H1 (cell line): ENCODE data around the gene CYP2C18. TPM values are rescaled to one million over a fixed set of nuclear protein-coding genes. Genes with fewer than 3 reads are reported as not detected.

ENCODE experiments used
- CTCF ChIA-PET: fragments of 300-600 bp; sonication (Branson Sonifier 250); formaldehyde crosslinking; loops from one replicate; lab custom pipeline; 2021; ENCODE audit not compliant: partially characterized antibody; lab: Charles Lee
- POLR2A ChIA-PET: fragments of 300-600 bp; sonication (Branson Sonifier 250); formaldehyde crosslinking; loops from one replicate; lab custom pipeline; 2021; ENCODE audit warnings: inconsistent platforms; ENCODE audit not compliant: partially characterized antibody; lab: Charles Lee
- DNase-seq, 2 experiments: peaks; one replicate each; pipeline versions ENCODE4 v3.0.0 to v3.0.0-alpha.2; 2010 to 2022; ENCODE audit warnings: low spot score in 2 of 2, low read depth in 1 of 2, mixed read lengths in 1 of 2
- FAIRE-seq: peaks from 2 replicates; lab custom pipeline; 2011; peaks lifted over from hg19 to GRCh38; lab: Jason Lieb, UNC
- H2AFZ ChIP-seq: 2 replicates; pipeline ENCODE4 v1.8.1; 2012; ENCODE audit warnings: low read length, inconsistent platforms
- H2AK5ac ChIP-seq: 2 replicates; pipeline ENCODE4 v1.6.1; 2013; ENCODE audit warnings: low read depth, low read length
- H2BK120ac ChIP-seq: replicated peaks from 2 replicates; pipeline ENCODE3; 2013; ENCODE audit warnings: low read depth, low read length, inconsistent platforms
- H2BK12ac ChIP-seq: 2 replicates; pipeline ENCODE4 v1.6.1; 2013; ENCODE audit warnings: low read depth, low read length
- H2BK15ac ChIP-seq: 2 replicates; pipeline ENCODE4 v1.6.1; 2013; ENCODE audit warnings: low read length
- H2BK20ac ChIP-seq: 2 replicates; pipeline ENCODE4 v1.6.1; 2013; ENCODE audit warnings: low read length
- H2BK5ac ChIP-seq: 2 replicates; pipeline ENCODE4 v1.6.1; 2013; ENCODE audit warnings: low read depth, low read length
- H3K14ac ChIP-seq: 2 replicates; pipeline ENCODE4 v1.6.1; 2013; ENCODE audit warnings: inconsistent platforms; ENCODE audit not compliant: insufficient read length
- H3K18ac ChIP-seq: 2 replicates; pipeline ENCODE4 v1.6.1; 2013; ENCODE audit warnings: low read length; ENCODE audit errors: extremely low read depth
- H3K23ac ChIP-seq: 2 replicates; pipeline ENCODE4 v1.6.1; 2013; ENCODE audit warnings: inconsistent platforms; ENCODE audit not compliant: insufficient read length
- H3K23me2 ChIP-seq: 2 replicates; pipeline ENCODE4 v1.6.1; 2013; ENCODE audit warnings: low read depth, low read length
- H3K27ac ChIP-seq: 2 replicates; pipeline ENCODE4 v1.6.1; 2011; ENCODE audit warnings: low read depth, low read length, inconsistent platforms
- H3K27me3 ChIP-seq, 4 experiments: replicated peaks in 1 of 4; 1 replicate in 1 of 4; 2 replicates in 3 of 4; pipeline versions ENCODE4 v1.6.1 to v1.8.1; 2011 to 2013; ENCODE audit warnings: low read length in 3 of 4, mild to moderate bottlenecking in 3 of 4, inconsistent platforms in 2 of 4, mixed read lengths in 2 of 4, moderate library complexity in 1 of 4; ENCODE audit not compliant: control insufficient read depth in 3 of 4, insufficient read depth in 3 of 4; ENCODE audit errors: extremely low read depth in 1 of 4
- H3K36me3 ChIP-seq, 4 experiments: 2 replicates each; pipeline versions ENCODE4 v1.6.1 to v1.8.1; 2011 to 2013; ENCODE audit warnings: mild to moderate bottlenecking in 4 of 4, low read length in 3 of 4, moderate library complexity in 2 of 4, control low read depth in 1 of 4, inconsistent platforms in 1 of 4; ENCODE audit not compliant: insufficient read depth in 4 of 4, control insufficient read depth in 2 of 4
- H3K4ac ChIP-seq: replicated peaks from 2 replicates; pipeline ENCODE3; 2013; ENCODE audit warnings: low read length, low read depth, mixed read lengths, inconsistent platforms; ENCODE audit not compliant: insufficient read length
- H3K4me1 ChIP-seq, 4 experiments: replicated peaks in 1 of 4; 1 replicate in 1 of 4; 2 replicates in 3 of 4; pipeline versions ENCODE4 v1.6.1 to v1.8.1; 2011 to 2013; ENCODE audit warnings: low read length in 3 of 4, inconsistent platforms in 2 of 4, mixed read lengths in 1 of 4; ENCODE audit not compliant: insufficient read depth in 4 of 4, control insufficient read depth in 3 of 4
- H3K4me2 ChIP-seq, 2 experiments: 2 replicates each; pipeline versions ENCODE4 v1.6.1 to v1.8.1; 2011 to 2013; ENCODE audit warnings: low read depth in 2 of 2, low read length in 2 of 2, control low read depth in 1 of 2, inconsistent platforms in 1 of 2, mild to moderate bottlenecking in 1 of 2; ENCODE audit not compliant: insufficient read depth in 1 of 2
- H3K4me3 ChIP-seq, 4 experiments: fragments of 200-600, 300-600 bp in 1 of 4; sonication (generic), shearing (Covaris generic), sonication (Bioruptor Twin) in 1 of 4; 2 replicates each; pipeline versions ENCODE4 v1.5.1 to v1.8.1; 2011 to 2016; ENCODE audit warnings: low read length in 4 of 4, low read depth in 3 of 4, control low read depth in 2 of 4, inconsistent platforms in 2 of 4, mild to moderate bottlenecking in 2 of 4, mixed read lengths in 1 of 4, moderate library complexity in 1 of 4; ENCODE audit not compliant: insufficient read depth in 2 of 4; ENCODE audit errors: extremely low read depth in 1 of 4
- H3K56ac ChIP-seq: replicated peaks from 2 replicates; pipeline ENCODE3; 2013; ENCODE audit warnings: low read depth, mild to moderate bottlenecking, mixed read lengths, low read length, inconsistent platforms; ENCODE audit not compliant: insufficient read length
- H3K79me1 ChIP-seq: 2 replicates; pipeline ENCODE4 v1.6.1; 2013; ENCODE audit warnings: low read depth, low read length, control low read depth
- H3K79me2 ChIP-seq, 2 experiments: 2 replicates each; pipeline versions ENCODE4 v1.6.1 to v1.8.1; 2012 to 2013; ENCODE audit warnings: low read length in 2 of 2, mild to moderate bottlenecking in 2 of 2, inconsistent platforms in 1 of 2; ENCODE audit not compliant: insufficient read depth in 2 of 2, control insufficient read depth in 1 of 2
- H3K9ac ChIP-seq, 4 experiments: replicated peaks in 1 of 4; 1 replicate in 1 of 4; 2 replicates in 3 of 4; pipeline versions ENCODE4 v1.6.1 to v1.8.1; 2011 to 2013; ENCODE audit warnings: low read depth in 3 of 4, low read length in 3 of 4, control low read depth in 2 of 4, mild to moderate bottlenecking in 2 of 4, moderate library complexity in 2 of 4, inconsistent platforms in 1 of 4; ENCODE audit errors: extremely low read depth in 1 of 4
- H3K9me3 ChIP-seq, 2 experiments: 2 replicates each; pipeline versions ENCODE4 v1.6.1 to v1.8.1; 2012 to 2013; ENCODE audit warnings: mild to moderate bottlenecking in 2 of 2, moderate library complexity in 2 of 2, control low read depth in 1 of 2, inconsistent platforms in 1 of 2, low read depth in 1 of 2, low read length in 1 of 2, mixed read lengths in 1 of 2; ENCODE audit not compliant: insufficient read depth in 2 of 2
- H4K20me1 ChIP-seq, 2 experiments: replicated peaks in 1 of 2; 2 replicates each; pipeline versions ENCODE3 to v1.8.1; 2011 to 2013; ENCODE audit warnings: inconsistent platforms in 2 of 2, low read length in 2 of 2, mild to moderate bottlenecking in 1 of 2; ENCODE audit not compliant: insufficient read depth in 2 of 2, control insufficient read depth in 1 of 2
- H4K5ac ChIP-seq: 2 replicates; pipeline ENCODE4 v1.6.1; 2013; ENCODE audit warnings: low read length, low read depth, mixed read lengths, inconsistent platforms; ENCODE audit not compliant: insufficient read length
- H4K8ac ChIP-seq: 2 replicates; pipeline ENCODE4 v1.8.0; 2013; ENCODE audit warnings: mild to moderate bottlenecking, moderate library complexity, low read length, inconsistent platforms; ENCODE audit not compliant: insufficient read depth; ENCODE audit errors: extremely low read depth
- H4K91ac ChIP-seq: replicated peaks from 2 replicates; pipeline ENCODE3; 2013; ENCODE audit warnings: low read length, mixed read lengths, inconsistent platforms; ENCODE audit not compliant: insufficient read length
- BACH1 ChIP-seq: IDR thresholded peaks from 2 replicates; pipeline ENCODE4 v1.6.1; 2012; ENCODE audit warnings: low read length, improper control_type of control experiment
- CREB1 ChIP-seq: IDR thresholded peaks from 2 replicates; pipeline ENCODE4 v1.6.1; 2012; ENCODE audit warnings: inconsistent platforms
- E2F6 ChIP-seq: IDR thresholded peaks from 2 replicates; pipeline ENCODE4 v1.6.1; 2012; ENCODE audit warnings: inconsistent platforms
- EGR1 ChIP-seq: IDR thresholded peaks from 2 replicates; pipeline ENCODE4 v1.6.1; 2011; ENCODE audit warnings: low read depth, low read length, borderline replicate concordance
- HDAC6 ChIP-seq: IDR thresholded peaks from one replicate; pipeline ENCODE4 v1.7.1; 2012; ENCODE audit warnings: low read depth, mild to moderate bottlenecking, inconsistent platforms, low read length, moderate library complexity
- JUN ChIP-seq: IDR thresholded peaks from 2 replicates; pipeline ENCODE4 v1.6.1; 2011; ENCODE audit warnings: low read depth, mild to moderate bottlenecking, improper control_type of control experiment, low read length
- KDM4A ChIP-seq: IDR thresholded peaks from one replicate; pipeline ENCODE4 v1.7.1; 2012; ENCODE audit warnings: low read depth, mild to moderate bottlenecking, moderate library complexity, low read length, inconsistent platforms; ENCODE audit not compliant: severe bottlenecking
- NRF1 ChIP-seq: IDR thresholded peaks from 2 replicates; pipeline ENCODE4 v1.6.1; 2011; ENCODE audit warnings: mild to moderate bottlenecking, low read depth, low read length, improper control_type of control experiment
- POLR2A ChIP-seq, 2 experiments: IDR thresholded peaks; 1 replicate in 1 of 2; 2 replicates in 1 of 2; pipeline ENCODE4 v1.6.1; 2011; ENCODE audit warnings: low read depth in 2 of 2, low read length in 2 of 2, mild to moderate bottlenecking in 2 of 2; ENCODE audit errors: control extremely low read depth in 1 of 2
- RAD21 ChIP-seq, 2 experiments: IDR thresholded peaks in 1 of 2; conservative IDR thresholded peaks in 1 of 2; 2 replicates each; pipeline ENCODE4 v1.6.1; 2011; ENCODE audit warnings: low read depth in 2 of 2, low read length in 2 of 2, improper control_type of control experiment in 1 of 2, inconsistent platforms in 1 of 2, mild to moderate bottlenecking in 1 of 2, moderate library complexity in 1 of 2
- RFX5 ChIP-seq: IDR thresholded peaks from 2 replicates; pipeline ENCODE4 v1.6.1; 2011; ENCODE audit warnings: low read depth, low read length, improper control_type of control experiment, borderline replicate concordance
- RXRA ChIP-seq: IDR thresholded peaks from 2 replicates; pipeline ENCODE4 v1.6.1; 2011; ENCODE audit warnings: low read depth, mild to moderate bottlenecking, low read length, moderate library complexity; ENCODE audit not compliant: insufficient read depth
- TAF1 ChIP-seq: IDR thresholded peaks from 2 replicates; pipeline ENCODE4 v1.6.1; 2011; ENCODE audit warnings: mild to moderate bottlenecking, low read depth, low read length
- polyA plus RNA-seq, 7 experiments: library from polyadenylated mRNA; depleted of rRNA in 3 of 7; stranded (reverse) in 5 of 7; unstranded in 2 of 7; fragments of >200 nt in 5 of 7; fragments of 200-250 nt in 2 of 7; gene quantifications; 1 replicate in 5 of 7; 2 replicates in 1 of 7; 4 replicates in 1 of 7; pipeline versions ENCODE4 v1.2.1 to v1.2.3, GENCODE V29; 2011 to 2013; ENCODE audit warnings: missing spikeins in 2 of 7, mixed read lengths in 2 of 7
- total RNA-seq: library from RNA; stranded (reverse); fragmentation: NEBNext Ultra II Directional; extraction: Animal tissue kit (Norgen Biotek cat#: 25700); gene quantifications from 2 replicates; pipeline ENCODE4 v1.2.1, GENCODE V29; 2021
- TF ChIP-seq, protein P1 (sequence below): IDR thresholded peaks from 2 replicates; pipeline ENCODE4 v1.6.1; 2012; ENCODE audit warnings: inconsistent platforms
- TF ChIP-seq, protein P2 (sequence below): IDR thresholded peaks from 2 replicates; pipeline ENCODE4 v1.6.1; 2011; ENCODE audit warnings: low read depth, mild to moderate bottlenecking, low read length; ENCODE audit not compliant: insufficient read depth

The CYP2C18 gene
- total and polyA plus RNA-seq, 2 of the 8 experiments (the other 6 are each of a cell fraction or from before 2014, with no cell fraction given): 0.17 TPM; not detected in 1

DNA sequence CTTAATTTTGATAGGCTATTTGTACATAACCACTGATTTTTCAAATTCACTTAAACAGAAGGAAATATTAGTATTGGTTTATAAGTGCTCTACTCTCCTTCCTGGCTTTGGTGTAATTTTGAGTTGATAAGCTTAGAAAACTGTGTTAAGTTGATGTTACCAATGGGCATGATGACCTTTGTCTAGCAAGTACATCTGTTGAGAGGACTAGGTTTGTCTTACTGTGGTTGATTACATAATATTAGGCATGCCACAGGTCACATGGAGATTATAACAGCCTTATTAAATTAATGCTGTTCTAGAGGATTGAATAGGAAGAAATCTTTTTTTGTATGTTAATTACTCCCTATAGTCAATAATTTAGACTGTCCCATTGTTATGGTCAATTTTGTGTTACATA is 27.0 kb downstream of the CYP2C18 start:
- H3K18ac ChIP-seq: no peak overlapping the region
- no peak for FAIRE-seq
- H3K4me3 ChIP-seq: no peak overlapping the region
- no peak for TF ChIP-seq E2F6
- TF ChIP-seq EGR1: no peak
- no peak for TF ChIP-seq TAF1
- no peak for TF ChIP-seq KDM4A
- TF ChIP-seq RFX5: no peak
- no peak for TF ChIP-seq RAD21 (IDR thresholded peaks at IDR 0.05 in 1 of 2, conservative IDR thresholded peaks at IDR 0.05 in 1 of 2; ENCODE audit: low read depth in 2 of 2, low read length in 2 of 2)
- no peak for TF ChIP-seq RXRA
- no peak for TF ChIP-seq HDAC6
- TF ChIP-seq POLR2A (IDR thresholded peaks at IDR 0.05; ENCODE audit: control extremely low read depth in 1 of 2, low read depth in 2 of 2, low read length in 2 of 2): no peak
- TF ChIP-seq JUN: no peak
- TF ChIP-seq NRF1: no peak
- TF ChIP-seq CREB1: no peak
- TF ChIP-seq, protein P1, sequence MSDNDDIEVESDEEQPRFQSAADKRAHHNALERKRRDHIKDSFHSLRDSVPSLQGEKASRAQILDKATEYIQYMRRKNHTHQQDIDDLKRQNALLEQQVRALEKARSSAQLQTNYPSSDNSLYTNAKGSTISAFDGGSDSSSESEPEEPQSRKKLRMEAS: no peak
- TF ChIP-seq, protein P2, sequence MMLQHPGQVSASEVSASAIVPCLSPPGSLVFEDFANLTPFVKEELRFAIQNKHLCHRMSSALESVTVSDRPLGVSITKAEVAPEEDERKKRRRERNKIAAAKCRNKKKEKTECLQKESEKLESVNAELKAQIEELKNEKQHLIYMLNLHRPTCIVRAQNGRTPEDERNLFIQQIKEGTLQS: no peak
- TF ChIP-seq BACH1: no peak

More for the DNA sequence above, 27.0 kb downstream of the CYP2C18 start:
- no peak overlapping the region for H2BK120ac ChIP-seq
- no peak overlapping the region for H2BK15ac ChIP-seq
- no peak overlapping the region for H3K27ac ChIP-seq
- H4K8ac ChIP-seq: no peak overlapping the region
- H2AK5ac ChIP-seq: no peak overlapping the region
- H3K79me1 ChIP-seq: no peaks in the 10 kb centered on the region
- no peak overlapping the region for H2BK20ac ChIP-seq
- no peak overlapping the region for H3K56ac ChIP-seq
- no peak overlapping the region for H3K23ac ChIP-seq
- H3K9me3 ChIP-seq: no peaks in the 10 kb centered on the region
- no peaks in the 10 kb centered on the region for H3K36me3 ChIP-seq
- H3K14ac ChIP-seq: no peak overlapping the region
- no peak overlapping the region for H2BK5ac ChIP-seq
- H2AFZ ChIP-seq: no peak overlapping the region
- no peaks in the 10 kb centered on the region for H3K23me2 ChIP-seq
- no peak overlapping the region for H3K4ac ChIP-seq
- H3K9ac ChIP-seq: no peak overlapping the region
- H3K4me1 ChIP-seq: no peaks in the 10 kb centered on the region
- DNase-seq: no peak
- H4K91ac ChIP-seq: no peak overlapping the region
- no peak overlapping the region for H2BK12ac ChIP-seq
- H3K79me2 ChIP-seq: no peaks in the 10 kb centered on the region
- no peak overlapping the region for H4K5ac ChIP-seq
- POLR2A ChIA-PET: no interaction called here
- no peaks in the 10 kb centered on the region for H3K27me3 ChIP-seq
- CTCF ChIA-PET: interaction anchor here (0.8 kb wide), 1 partner anchor 70 kb away, joined by 3 read pairs; no protein-coding TSS in a partner anchor
- H3K4me2 ChIP-seq: no peak overlapping the region
- H4K20me1 ChIP-seq: no peaks in the 10 kb centered on the region
